Measurements from ENCODE around the gene CUBN.

Gene CUBN

GRCh38 chr10:17010363-17011145 is 119.1 kb downstream of the CUBN start:
- DNase-seq (ENCODE audit: low read depth): no peak

GRCh38 chr10:17009212-17009700 is 120.4 kb downstream of the CUBN start:
- no peak for DNase-seq (ENCODE audit: low read depth)

- no peak for DNase-seq (ENCODE audit: low read depth)
Observed at GRCh38 chr10:17007418-17007770, 122.2 kb downstream of the CUBN start.

GRCh38 chr10:17006631-17007417 is 122.8 kb downstream of the CUBN start:
- no peak for DNase-seq (ENCODE audit: low read depth)

- no peak for DNase-seq (ENCODE audit: low read depth)
Observed at GRCh38 chr10:17005621-17006566, 123.7 kb downstream of the CUBN start.

GRCh38 chr10:17004801-17005380 is 124.7 kb downstream of the CUBN start:
- no peak for DNase-seq (ENCODE audit: low read depth)

- no peak for DNase-seq (ENCODE audit: low read depth)
Observed at GRCh38 chr10:17003651-17004286, 125.8 kb downstream of the CUBN start.

GRCh38 chr10:17003151-17003550 is 126.5 kb downstream of the CUBN start:
- DNase-seq (ENCODE audit: low read depth): no peak

GRCh38 chr10:17001961-17002749 is 127.5 kb downstream of the CUBN start:
- DNase-seq (ENCODE audit: low read depth): no peak

- DNase-seq (ENCODE audit: low read depth): no peak
Observed at GRCh38 chr10:17001297-17001744, 128.3 kb downstream of the CUBN start.

- DNase-seq (ENCODE audit: low read depth): no peak
Observed at GRCh38 chr10:16999665-17000451, 129.8 kb downstream of the CUBN start.

- no peak for DNase-seq (ENCODE audit: low read depth)
Observed at GRCh38 chr10:16996530-16996964, 133.1 kb downstream of the CUBN start.

- no peak for DNase-seq (ENCODE audit: low read depth)
Observed at GRCh38 chr10:16995867-16996529, 133.6 kb downstream of the CUBN start.

GRCh38 chr10:16993186-16993585 is 136.4 kb downstream of the CUBN start:
- DNase-seq (ENCODE audit: low read depth): no peak

- DNase-seq (ENCODE audit: low read depth): no peak
Observed at GRCh38 chr10:16992611-16993119, 136.9 kb downstream of the CUBN start.

GRCh38 chr10:16991011-16991410 is 138.6 kb downstream of the CUBN start:
- DNase-seq (ENCODE audit: low read depth): no peak

GRCh38 chr10:16989826-16990293 is 139.8 kb downstream of the CUBN start:
- DNase-seq (ENCODE audit: low read depth): no peak

GRCh38 chr10:16988900-16989299 is 140.7 kb downstream of the CUBN start:
- DNase-seq (ENCODE audit: low read depth): no peak

Data from HS-27A (cell line).